ENCODE results near the gene DAB1.

DNA sequence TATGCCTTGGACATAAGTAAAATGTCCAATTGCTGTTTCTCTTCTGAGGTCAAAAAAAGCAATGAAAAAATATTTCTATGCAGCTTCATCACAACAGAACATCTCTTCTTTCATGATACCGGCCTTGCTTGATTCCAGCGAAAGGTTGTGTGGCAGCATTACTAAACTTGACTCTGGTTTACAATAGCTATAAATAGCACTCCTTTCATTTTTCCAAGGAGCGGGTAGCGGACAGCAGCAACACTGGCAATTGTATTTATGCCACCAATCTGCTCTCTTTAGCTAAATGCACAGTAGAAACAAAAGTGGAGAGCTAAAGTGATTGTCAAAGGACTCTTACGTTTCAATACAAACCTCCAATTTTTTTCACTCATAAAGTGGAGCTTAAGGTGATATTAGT is 7.5 kb upstream of the DAB1 start:
- TF ChIP-seq, protein P1, sequence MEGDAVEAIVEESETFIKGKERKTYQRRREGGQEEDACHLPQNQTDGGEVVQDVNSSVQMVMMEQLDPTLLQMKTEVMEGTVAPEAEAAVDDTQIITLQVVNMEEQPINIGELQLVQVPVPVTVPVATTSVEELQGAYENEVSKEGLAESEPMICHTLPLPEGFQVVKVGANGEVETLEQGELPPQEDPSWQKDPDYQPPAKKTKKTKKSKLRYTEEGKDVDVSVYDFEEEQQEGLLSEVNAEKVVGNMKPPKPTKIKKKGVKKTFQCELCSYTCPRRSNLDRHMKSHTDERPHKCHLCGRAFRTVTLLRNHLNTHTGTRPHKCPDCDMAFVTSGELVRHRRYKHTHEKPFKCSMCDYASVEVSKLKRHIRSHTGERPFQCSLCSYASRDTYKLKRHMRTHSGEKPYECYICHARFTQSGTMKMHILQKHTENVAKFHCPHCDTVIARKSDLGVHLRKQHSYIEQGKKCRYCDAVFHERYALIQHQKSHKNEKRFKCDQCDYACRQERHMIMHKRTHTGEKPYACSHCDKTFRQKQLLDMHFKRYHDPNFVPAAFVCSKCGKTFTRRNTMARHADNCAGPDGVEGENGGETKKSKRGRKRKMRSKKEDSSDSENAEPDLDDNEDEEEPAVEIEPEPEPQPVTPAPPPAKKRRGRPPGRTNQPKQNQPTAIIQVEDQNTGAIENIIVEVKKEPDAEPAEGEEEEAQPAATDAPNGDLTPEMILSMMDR (IDR thresholded peaks at IDR 0.05), result no peak
- TF ChIP-seq POLR2A (IDR thresholded peaks at IDR 0.05), result no peak
